GM18861 (cell line): Measurements from ENCODE around the gene ERVFRD-1.

Source experiments
- ATAC-seq: cut with Tn5 transposase; IDR thresholded peaks from one replicate; pipeline ENCODE4 v1.9.1; 2021; ENCODE audit not compliant: unreplicated experiment

ERVFRD-1 gene

DNA sequence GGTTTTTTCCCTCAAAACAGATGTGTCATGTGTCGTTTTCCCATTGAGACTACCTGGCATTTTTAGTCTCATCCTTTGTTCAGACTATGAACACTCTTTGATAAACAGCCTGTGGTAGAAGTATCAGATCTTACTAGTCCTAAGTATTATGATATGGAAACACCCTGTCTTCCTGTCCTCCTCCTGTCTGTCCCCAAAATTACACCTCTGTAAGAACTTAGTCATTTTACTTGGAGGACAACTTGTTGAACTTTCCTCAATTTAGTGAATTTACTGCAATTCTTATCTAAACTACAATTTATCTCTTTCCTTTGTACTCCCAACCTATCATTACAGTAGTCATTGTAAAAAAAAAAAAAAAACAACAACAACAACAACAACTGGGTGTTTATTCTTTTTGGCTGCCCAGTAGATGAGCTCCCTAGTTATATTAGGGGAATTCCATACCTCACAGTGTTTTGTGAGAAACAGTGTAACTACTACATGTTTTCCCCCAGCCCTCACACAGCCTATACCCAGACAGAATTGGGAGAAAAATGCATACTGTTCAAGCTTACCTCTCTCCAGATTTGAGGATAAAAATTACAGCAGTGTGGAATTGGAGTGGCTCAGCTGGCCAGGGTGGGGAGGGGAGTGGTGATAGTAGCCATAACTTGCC lies 18.5 kb upstream of the ERVFRD-1 start:
- ATAC-seq = no peak

DNA sequence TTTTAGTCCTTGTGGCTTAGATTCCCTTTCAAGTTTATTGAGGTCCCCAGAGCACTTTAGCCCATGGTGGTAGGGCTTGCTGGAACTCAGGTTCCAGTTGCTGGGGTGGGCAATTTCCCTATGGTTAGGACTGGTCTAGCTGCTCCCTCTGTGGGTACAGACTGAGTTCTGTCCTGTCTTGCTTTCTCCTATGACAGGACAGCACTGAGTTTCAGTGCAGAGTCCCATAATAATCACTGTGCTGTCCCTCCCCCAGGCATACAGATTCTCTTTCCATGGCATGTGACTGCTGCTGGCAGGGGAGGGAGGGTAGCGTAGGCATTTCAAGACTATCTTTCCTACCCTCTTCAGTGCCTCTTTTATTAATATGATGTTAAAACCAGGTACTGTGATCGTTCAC lies 17.1 kb upstream of the ERVFRD-1 start:
- no peak for ATAC-seq

DNA sequence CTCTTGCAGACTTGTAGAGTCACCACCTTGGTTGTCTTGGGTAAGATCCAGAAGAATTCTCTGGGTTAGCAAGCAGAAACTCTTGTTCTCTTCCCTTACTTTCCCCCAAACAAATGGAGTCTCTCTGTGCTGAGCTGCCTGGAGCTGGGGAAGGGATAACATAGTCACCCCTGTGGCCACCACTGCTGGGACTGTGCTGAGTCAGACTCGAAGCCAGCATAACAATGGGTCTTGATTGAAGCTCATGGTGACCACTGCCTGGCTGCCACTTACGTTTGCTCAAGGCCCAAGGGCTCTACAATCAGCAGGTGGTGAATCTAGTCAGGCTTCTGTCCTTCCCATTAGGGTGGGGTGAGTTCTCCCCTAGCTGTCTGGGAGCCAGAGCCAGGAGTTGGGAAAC lies 15.4 kb upstream of the ERVFRD-1 start:
- ATAC-seq = no peak

DNA sequence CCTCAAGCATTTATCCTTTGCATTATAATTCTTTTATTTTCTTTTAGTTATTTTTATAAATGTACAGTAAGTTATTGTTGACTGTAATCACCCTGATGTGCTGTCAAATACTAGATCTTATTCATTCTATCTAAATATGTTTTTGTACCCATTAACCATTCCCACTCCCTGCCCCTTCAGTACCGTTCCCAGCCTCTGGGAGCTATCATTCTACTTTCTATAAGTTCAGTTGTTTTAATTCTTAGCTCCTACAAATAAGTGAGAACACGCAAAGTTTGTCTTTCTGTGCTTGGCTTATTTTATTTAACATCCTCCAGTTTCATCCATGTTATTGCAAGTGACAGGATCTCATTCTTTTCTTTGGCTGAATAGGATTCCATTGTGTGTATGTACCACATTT lies 12.5 kb upstream of the ERVFRD-1 start:
- no peak for ATAC-seq

DNA sequence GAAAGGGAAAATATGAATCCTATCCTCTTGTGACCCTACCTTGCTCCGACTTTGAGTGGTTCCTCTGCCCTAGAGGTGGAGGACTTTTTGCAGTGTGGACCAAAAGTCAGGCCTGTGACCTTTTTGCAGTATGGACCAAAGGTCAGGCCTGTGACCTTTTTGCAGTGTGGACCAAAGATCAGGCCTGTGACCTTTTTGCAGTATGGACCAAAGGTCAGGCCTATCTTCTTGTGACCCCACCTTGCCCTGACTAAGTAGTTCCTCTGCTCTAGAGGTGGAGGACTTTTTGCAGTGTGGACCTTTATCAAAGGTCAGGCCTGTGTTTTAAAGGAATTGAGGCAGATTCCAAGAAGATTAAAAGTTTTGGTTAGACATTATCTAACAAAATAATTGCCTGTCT lies 10.9 kb upstream of the ERVFRD-1 start:
- ATAC-seq = no peak

DNA sequence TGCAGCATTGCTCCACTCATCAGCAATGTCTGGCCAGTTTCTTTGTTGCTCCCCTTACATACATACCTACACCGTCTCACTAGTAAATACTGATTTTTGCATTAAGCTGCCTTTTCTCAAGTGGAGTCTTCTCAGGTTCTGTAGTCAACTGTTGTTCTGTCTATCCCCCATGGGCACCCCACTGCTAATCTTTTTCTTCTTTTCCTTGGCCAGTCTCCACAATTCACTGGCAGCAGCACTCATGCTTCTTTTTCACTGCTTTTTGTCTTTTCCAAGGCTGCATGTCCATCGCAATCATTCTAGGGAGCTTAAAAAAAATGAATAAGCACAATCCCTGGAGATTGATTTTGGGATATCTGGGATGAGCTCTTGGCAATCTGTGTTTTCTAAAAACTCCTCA lies 10.3 kb upstream of the ERVFRD-1 start:
- no peak for ATAC-seq

DNA sequence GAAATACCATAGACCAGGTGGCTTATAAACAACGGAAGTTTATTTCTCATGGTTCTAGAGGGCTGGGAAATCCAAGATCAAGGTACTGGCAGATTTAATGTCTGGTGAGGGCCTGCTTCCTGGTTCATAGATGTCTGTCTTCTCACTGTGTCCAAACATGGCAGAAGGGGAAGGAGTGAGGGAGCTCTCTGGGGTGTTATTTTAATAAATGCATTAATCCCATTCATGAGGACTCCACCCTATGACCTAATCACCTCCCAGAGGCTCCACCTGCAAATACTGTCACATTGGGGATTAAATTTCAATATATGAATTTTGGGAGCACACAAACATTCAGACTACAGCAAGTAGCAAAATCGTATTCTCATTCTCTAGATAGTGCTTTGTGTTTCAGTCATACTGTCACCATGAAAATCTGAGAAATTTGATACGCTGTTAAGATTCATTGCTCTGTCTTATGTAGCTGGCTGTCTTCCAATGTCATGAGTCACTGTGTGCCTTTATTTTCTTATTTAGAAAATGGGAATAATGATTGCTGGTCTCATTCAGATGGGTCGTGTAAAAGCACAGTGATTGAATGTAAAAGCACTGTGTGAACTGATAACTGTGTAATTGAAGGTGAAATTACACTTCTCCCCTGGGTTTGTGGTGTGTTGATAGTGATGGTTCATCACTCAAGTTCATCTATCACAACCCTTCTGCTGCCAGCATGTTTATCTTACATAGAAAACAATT lies 8.9 kb upstream of the ERVFRD-1 start:
- no peak for ATAC-seq

DNA sequence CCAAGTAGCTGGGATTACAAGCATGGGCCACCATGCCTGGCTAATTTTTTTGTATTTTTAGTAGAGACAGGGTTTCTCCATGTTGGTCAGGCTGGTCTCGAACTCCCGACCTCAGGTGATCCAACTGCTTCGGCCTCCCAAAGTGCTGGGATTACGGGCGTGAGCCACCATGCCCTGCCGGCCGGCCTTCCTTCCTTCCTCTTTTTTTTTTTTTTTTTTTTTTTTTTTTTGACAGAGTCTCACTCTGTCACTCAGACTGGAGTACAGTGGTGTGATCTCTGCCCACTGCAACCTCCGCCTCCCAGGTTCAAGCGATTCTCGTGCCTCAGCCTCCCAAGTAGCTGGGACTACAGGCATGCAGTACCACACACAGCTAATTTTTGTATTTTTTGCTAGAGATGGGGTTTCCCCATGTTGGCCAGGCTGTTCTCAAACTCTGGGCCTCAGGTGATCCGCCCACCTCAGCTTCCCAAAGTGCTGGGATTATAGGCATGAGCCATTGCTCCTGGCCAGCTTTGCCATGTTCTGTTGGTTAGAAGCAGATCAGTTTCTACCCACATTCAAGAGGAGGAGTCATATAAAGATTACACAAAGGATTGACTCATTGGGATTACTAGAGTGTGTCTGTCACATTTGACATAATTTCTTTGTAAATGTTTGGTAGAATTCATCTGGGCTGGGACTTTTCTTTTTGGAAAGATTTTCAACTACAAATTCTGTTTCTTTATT lies 4.4 kb upstream of the ERVFRD-1 start:
- peak; percentile 64 for ATAC-seq

DNA sequence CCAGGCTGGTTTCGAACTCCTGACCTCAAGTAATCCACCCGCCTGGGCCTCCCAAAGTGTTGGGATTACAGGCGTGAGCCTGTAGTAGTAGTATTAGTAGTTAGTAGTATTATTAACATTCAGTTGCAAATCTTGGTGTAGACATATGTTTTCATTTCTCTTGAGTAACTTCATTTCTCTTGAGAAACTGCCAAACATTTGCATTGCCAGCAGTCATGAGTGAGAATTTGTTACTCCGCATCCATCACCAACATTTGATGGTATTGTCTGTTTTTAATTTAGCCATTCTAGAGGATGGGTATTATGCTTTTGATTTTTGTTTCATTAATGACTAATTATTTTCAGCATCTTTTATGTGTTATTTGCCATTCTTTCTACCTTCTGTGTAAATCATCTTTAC lies 1.5 kb upstream of the ERVFRD-1 start:
- ATAC-seq = no peak

DNA sequence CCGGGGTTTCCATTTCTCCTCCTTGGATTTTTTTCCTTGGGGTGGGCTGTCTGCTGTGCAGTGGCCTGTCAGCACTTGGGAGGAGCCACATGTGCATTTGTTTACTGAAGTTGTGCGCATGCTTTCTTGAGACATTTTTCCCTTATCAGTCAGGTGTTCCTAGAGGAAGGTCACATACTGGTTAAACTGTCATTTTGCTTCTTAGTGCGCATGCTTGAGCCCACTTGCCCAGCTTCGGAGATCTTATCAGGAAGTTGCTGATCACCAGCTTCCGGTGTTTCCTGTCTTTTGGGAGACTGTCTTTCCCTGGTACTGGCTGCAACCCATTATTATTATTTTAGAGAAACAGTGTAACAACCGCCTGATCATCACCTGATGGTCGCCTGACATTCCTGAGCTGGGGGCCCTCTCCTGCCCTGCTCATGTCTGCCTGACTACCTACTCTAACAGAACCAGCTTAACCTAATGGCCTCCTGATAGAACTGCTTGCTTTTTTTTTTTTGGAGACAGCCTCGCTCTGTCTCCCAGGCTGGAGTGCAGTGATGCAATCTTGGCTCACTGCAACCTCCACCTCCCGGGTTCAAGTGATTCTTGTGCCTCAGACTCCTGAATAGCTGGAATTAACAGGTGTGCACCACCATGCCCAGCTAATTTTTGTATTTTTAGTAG lies 378 bp upstream of the ERVFRD-1 start:
- no peak for ATAC-seq

DNA sequence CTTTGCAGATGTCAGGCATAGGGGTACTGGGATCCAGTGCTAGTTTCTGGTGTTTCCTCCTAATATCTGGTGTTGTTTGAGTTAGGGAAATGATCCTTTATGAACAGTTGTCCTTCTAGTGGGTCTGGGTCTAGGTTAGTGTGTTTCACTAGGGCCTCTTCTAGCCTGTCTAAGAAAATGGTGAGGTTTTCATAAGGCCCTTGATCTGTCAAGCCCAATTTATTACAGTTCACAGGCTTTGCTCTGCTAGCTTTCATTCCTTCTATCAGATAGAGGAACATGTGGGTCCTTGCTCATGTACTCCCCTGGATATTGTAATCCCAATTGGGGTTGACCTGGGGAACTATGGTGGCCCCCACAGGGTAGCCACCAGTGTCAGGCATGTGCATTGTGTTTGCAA lies 2.8 kb downstream of the ERVFRD-1 start:
- ATAC-seq = no peak

DNA sequence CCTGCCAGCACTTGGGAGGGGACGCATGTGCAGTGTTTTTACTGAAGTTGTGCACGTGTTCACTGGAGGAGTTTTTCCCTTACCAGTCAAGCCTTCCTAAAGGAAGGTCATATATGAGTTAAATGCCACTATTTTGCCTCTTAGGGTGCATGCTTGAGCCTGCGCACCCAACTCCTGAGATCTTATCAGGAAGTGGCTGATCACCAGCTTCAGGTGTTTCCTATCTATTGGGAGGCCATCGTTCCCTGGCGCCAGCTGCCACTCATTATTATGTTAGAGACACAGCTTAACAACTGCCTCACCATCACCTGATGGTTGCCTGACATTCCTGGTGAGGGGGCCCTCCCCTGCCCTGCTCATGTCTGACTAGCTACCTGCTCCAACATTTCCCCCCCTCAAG lies 8.5 kb downstream of the ERVFRD-1 start:
- ATAC-seq = no peak

DNA sequence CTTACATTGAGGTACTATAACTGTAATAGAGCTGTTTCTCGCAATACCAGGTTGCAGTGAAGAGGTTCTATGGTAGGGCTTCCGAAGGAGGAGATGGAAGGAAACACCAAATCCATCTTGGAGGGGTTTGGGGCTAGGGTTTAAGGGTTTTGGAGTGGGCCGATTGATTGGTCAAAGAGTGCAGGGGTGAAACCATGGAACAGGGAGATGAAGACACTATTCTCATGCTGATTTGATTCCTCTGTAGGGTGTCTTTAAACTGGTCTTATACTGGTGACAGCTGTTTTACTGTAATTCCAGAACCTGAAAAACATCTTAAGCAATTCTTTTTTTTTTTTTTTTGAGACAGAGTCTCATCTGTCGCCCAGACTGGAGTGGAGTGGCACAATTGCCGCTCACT lies 10.1 kb downstream of the ERVFRD-1 start:
- ATAC-seq = no peak

DNA sequence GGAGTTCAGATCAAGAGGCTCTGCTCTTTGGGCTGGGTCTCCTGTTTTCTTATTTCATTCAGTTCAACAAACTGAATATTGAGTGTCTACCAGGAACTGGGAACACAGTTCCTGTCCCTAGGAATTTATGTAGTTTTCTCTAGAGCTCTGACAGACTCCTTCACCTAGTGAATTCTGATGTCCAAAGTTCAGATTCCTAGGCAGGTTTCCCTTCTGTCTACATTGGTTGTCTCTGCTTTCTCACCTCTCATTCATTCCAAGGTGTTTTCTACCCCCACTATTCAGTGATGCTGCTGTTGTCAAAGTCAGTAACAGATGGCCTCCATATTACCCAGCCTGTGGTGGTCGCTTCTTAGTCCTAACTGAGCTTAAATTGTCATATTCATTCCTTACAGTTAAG lies 13.5 kb downstream of the ERVFRD-1 start:
- no peak for ATAC-seq

DNA sequence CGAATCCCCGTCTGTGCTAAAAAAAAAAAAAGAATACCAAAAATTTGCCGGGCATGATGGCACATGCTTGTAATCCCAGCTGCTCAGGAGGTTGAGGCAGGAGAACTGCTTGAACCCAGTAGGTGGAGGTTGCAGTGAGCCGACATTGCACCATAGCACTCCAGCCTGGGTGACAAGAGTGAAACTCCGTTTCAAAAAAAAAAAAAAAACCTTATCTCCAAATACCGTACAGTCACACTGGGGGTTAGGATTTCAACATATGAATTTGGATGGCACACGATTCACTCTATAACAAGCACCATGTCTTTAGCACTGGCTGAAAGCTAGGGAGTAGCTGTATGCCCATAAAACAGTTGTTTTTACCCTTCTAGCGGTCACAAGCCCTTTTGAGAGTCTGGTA lies 14.0 kb downstream of the ERVFRD-1 start:
- ATAC-seq = no peak

DNA sequence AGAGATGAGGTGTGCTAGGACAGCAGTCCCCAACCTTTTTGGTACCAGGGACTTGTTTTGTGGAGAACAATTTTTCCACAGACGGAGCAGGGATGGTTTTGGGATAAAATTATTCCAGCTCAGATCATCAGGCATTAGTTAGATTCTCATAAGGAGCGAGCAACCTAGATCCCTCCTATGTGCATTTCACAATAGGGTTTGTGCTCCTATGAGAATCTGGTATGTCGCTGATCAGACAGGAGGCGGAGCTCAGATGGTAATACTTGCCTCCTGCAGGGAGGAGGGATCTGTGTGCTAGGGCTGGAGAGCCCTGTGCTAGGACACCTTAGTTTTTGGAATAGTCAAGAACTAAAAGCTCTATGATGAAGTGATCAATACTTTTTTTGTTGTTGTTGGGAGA lies 15.4 kb downstream of the ERVFRD-1 start:
- no peak for ATAC-seq

DNA sequence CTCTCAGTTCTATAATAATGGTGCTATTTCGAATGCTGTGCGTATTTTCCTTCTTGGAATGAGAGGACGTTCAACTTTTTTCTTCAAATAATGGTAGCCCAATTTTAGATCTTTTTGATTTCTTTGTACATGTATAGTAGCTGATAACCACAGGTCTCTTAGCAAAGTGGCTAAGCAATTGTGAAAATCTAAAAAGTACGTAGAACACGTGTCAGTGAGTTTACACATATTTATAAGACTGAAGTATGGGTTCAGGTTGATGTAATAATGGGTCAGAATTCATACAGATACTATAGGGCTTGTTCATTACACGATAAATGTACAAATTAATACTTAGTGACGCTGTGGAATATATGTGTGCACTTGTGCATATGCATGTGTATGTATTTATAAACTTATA lies 16.6 kb downstream of the ERVFRD-1 start:
- ATAC-seq = no peak

DNA sequence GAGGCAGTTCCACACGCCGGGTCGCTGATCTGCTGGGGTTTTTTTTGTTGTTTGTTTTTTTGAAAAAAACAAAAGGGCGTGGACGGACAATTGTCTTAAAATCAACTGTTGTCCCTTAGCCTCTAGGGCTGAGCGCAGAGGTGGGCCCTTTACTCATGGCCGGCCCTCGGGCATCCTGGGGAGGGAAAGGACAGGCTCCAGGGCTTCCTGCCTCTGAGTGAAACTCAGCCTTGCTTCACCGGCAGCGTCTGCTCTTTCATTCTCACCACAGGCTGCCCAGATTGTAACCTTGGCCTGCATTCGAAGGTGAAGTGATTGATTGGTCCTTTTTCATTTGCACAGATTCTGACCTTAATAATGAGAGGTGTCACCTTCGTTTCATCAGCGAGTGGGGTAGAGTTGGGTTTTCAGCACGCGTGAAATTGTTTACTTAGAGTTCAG lies 17.1 kb downstream of the ERVFRD-1 start:
- peak; percentile 22 for ATAC-seq

DNA sequence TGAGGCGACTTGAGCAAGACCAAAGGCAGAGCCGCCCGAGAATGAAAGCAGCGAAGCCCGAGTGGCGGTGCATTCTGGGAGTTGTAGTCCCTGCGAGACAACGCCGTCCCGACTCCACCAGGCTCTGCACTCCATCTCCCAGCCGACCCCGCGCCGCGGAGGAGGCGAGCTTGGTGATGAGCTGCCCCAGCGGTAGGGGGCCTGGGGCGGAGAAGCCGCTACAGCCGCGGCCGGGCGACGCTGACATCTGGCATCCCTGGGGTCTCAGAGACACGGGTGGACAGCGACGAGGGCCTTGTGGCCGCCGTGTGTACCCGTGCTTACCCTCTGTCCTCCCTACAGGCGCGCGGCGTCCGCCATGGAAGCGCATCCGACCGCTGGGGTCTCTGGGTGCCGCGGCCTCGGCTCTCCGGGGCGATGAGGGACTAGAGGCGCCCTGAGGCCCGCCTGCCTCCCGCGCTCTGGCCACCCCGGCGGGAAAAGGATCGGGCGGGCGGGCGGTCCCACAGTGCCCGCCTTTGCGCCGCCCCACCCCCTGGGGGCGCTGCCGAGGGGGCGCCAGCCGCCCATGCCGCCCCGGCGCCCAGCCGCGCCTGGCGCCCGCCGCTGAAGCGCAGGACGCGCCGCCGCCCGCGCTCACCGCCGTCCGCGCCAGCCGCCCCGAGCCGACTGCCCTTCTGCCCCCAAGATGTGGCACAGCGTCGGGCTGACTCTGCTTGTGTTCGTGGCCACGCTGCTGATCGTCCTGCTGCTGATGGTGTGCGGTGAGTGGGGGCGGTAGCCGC lies 17.7 kb downstream of the ERVFRD-1 start, which contains the start of gene SMIM13:
Gene SMIM13 (plus strand): TSS at position 209 of the 785 bp plus-strand sequence. CDS start 480 bp downstream, at position 689.
- peak; percentile 87 for ATAC-seq

DNA sequence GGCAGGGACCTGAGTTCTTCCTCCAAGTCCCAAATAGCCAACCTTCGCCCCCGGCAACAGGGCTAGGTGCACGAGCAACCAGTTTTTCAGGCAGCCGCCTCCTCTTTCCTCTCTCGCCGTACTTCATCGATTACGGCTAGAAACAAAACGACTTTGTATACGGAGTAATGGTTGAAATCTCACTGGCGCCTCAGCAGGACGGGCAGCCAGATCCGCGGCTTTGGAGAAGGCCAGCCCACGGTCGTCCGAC lies 18.2 kb downstream of the ERVFRD-1 start:
- ATAC-seq = no peak
